ENCODE results near the gene PAK5.

- TF ChIP-seq CTCF (IDR thresholded peaks at IDR 0.05) (no peak), POLR2A (IDR thresholded peaks at IDR 0.05) (no peak), EP300 (IDR thresholded peaks at IDR 0.05) (no peak)
Measured at GRCh38 chr20:9575836-9576235, 263.0 kb downstream of the PAK5 start.
